Astrocyte of the spinal cord (primary cell): Measurements from ENCODE around the gene KIT.
A peak's percentile ranks its signal among the peaks of the same experiment; 100 is the strongest.

ENCODE experiments used
- DNase-seq: peaks from one replicate; pipeline ENCODE4 v3.0.0; 2011; ENCODE audit warnings: low read depth, low spot score
- H3K4me3 ChIP-seq: 2 replicates; pipeline ENCODE4 v1.5.1; 2011; ENCODE audit warnings: low read depth, mild to moderate bottlenecking, low read length, moderate library complexity
- CTCF ChIP-seq: IDR thresholded peaks from 2 replicates; pipeline ENCODE4 v1.5.1; 2012; ENCODE audit warnings: low read depth, mild to moderate bottlenecking, low read length, inconsistent platforms
- in situ Hi-C: cut with HindIII; loops from 2 replicates; pipeline ENCODE4 v1.10.0; 2017; ENCODE audit warnings: low sequenced_read_pairs

The KIT gene

GRCh38 chr4:54657551-54658251 is at the start of gene KIT:
Gene KIT, plus strand, starts transcription at chr4:54657957. Its CDS starts 58 bp downstream, at chr4:54658015.
- peak within 1 kb of the TSS; percentile 53 for H3K4me3 ChIP-seq
- no peak for TF ChIP-seq CTCF
- peak; percentile 38 for DNase-seq
- in situ Hi-C loops, result no loop called here

- DNase-seq, result no peak
- H3K4me3 ChIP-seq, result no peak overlapping the region
Observed at GRCh38 chr4:54609310-54609709, 48.4 kb upstream of the KIT start.

GRCh38 chr4:54614149-54614548 is 43.6 kb upstream of the KIT start:
- no peak for TF ChIP-seq CTCF
- in situ Hi-C loops, result no loop called here
- DNase-seq, result no peak
- H3K4me3 ChIP-seq, result no peak overlapping the region

More at GRCh38 chr4:54609310-54609709, 48.4 kb upstream of the KIT start:
- in situ Hi-C loops, result no loop called here
- TF ChIP-seq CTCF, result no peak

- in situ Hi-C loops, result no loop called here
Observed at GRCh38 chr4:54620773-54621172, 37.0 kb upstream of the KIT start.

GRCh38 chr4:54625391-54625790 is 32.4 kb upstream of the KIT start:
- no peak overlapping the region for H3K4me3 ChIP-seq
- no peak for DNase-seq
- TF ChIP-seq CTCF, result no peak
- in situ Hi-C loops, result no loop called here

More at GRCh38 chr4:54620773-54621172, 37.0 kb upstream of the KIT start:
- TF ChIP-seq CTCF, result no peak
- no peak for DNase-seq
- H3K4me3 ChIP-seq, result no peak overlapping the region

- DNase-seq, result no peak
- TF ChIP-seq CTCF, result no peak
- H3K4me3 ChIP-seq, result no peak overlapping the region
- in situ Hi-C loops, result no loop called here
Observed at GRCh38 chr4:54626113-54626512, 31.6 kb upstream of the KIT start.
